Tibial nerve (tissue), 4 donors: ENCODE measurements around the gene RABGGTA. TPM values are rescaled to one million over a fixed set of nuclear protein-coding genes. Genes with fewer than 3 reads are reported as not detected.

Experiments
- DNase-seq, 2 donors: peaks; one replicate each; pipeline ENCODE4 v3.0.0-alpha.2; 2019; ENCODE audit warnings: low spot score in 2 of 2
- H3K27ac ChIP-seq, 4 donors: fragments of 200-600 bp; sonication (generic) in 3 of 4; one replicate each; pipeline ENCODE4 v1.5.1; 2017 to 2019; ENCODE audit warnings: mild to moderate bottlenecking in 1 of 4
- H3K27me3 ChIP-seq, 2 donors: fragments of 200-600 bp; sonication (generic) in 1 of 2; one replicate each; pipeline versions ENCODE4 v1.5.1 to v1.6.0; 2017 to 2019
- H3K36me3 ChIP-seq, 3 donors: fragments of 200-600 bp; sonication (generic); one replicate each; pipeline ENCODE4 v1.5.1; 2018 to 2019
- H3K4me1 ChIP-seq, 4 donors: fragments of 200-600 bp; sonication (generic) in 3 of 4; one replicate each; pipeline ENCODE4 v1.5.1; 2017 to 2019
- H3K4me3 ChIP-seq, 4 donors: fragments of 200-600 bp; sonication (generic) in 3 of 4; one replicate each; pipeline ENCODE4 v1.5.1; 2017 to 2019; ENCODE audit warnings: mild to moderate bottlenecking in 1 of 4, moderate library complexity in 1 of 4
- H3K9me3 ChIP-seq, 4 donors: fragments of 200-600 bp; sonication (generic) in 3 of 4; one replicate each; pipeline ENCODE4 v1.5.1; 2017 to 2019
- CTCF ChIP-seq, 5 experiments: fragments of 200-600 bp in 3 of 5; fragments of 450-650 bp in 2 of 5; sonication (generic) in 3 of 5; IDR thresholded peaks; one replicate each; pipeline ENCODE4 v1.5.1; 2016 to 2019; ENCODE audit warnings: antibody characterized with exemption in 5 of 5, mild to moderate bottlenecking in 3 of 5, moderate library complexity in 2 of 5
- EP300 ChIP-seq, 2 donors: sonication (generic); formaldehyde crosslinking; IDR thresholded peaks; one replicate each; pipeline ENCODE4 v1.6.1; 2017; ENCODE audit warnings: antibody characterized with exemption in 2 of 2, mild to moderate bottlenecking in 1 of 2
- POLR2A ChIP-seq, 2 donors: fragments of 450-650 bp; IDR thresholded peaks; one replicate each; pipeline ENCODE4 v1.6.1; 2017; ENCODE audit warnings: antibody characterized with exemption in 2 of 2, mild to moderate bottlenecking in 2 of 2, moderate library complexity in 2 of 2
- WGBS, 2 donors: methylation state at CpG; one replicate each; pipeline ENCODE4 v1.1.5; 2018; 5-methylcytosine and 5-hydroxymethylcytosine counted together
- total RNA-seq, 4 donors: library from RNA; depleted of rRNA; stranded (reverse); fragments of >200 nt; gene quantifications; one replicate each; pipeline ENCODE4 v1.1.0, GENCODE V29; 2016

The RABGGTA gene
- total RNA-seq, 4 donors from 2014 or later = 36.5 to 68.4 (median 42.9) TPM

GRCh38 chr14:24308342-24309124 is 37.1 kb upstream of the RABGGTA start:
- Histone ChIP-seq H3K27ac (no peak overlapping the region), H3K4me1 (peaks cover 0 to 52% (median 24%) of the 10 kb centered on the region in 4 donors)
- WGBS, 2 donors = 80 to 85% methylated on average over 7 of the region's 7 CpGs

GRCh38 chr14:24307575-24308341 is 36.4 kb upstream of the RABGGTA start, which contains the start of gene CIDEB:
Gene CIDEB (minus strand): TSS chr14:24307977. CDS start chr14:24307858, 119 bp downstream.
- 58 to 63% methylated on average over 6 of the region's 6 CpGs for WGBS, 2 donors
- DNase-seq = peak in 1 of 2 donors; percentile 79

More at GRCh38 chr14:24308342-24309124, 37.1 kb upstream of the RABGGTA start:
- no peaks in the 10 kb centered on the region for H3K27me3 ChIP-seq
- H3K4me3 ChIP-seq = no peak overlapping the region
- no peak for TF ChIP-seq EP300 (IDR thresholded peaks at IDR 0.05)
- TF ChIP-seq CTCF (IDR thresholded peaks at IDR 0.05) = no peak
- TF ChIP-seq POLR2A (IDR thresholded peaks at IDR 0.05) = no peak
- no peaks in the 10 kb centered on the region for H3K9me3 ChIP-seq
- DNase-seq = no peak
- peaks cover 7 to 45% (median 35%) of the 10 kb centered on the region in 3 donors for H3K36me3 ChIP-seq

GRCh38 chr14:24307156-24307574 is 35.8 kb upstream of the RABGGTA start:
- Histone ChIP-seq H3K4me3 (no peak overlapping the region), H3K27me3 (no peaks in the 10 kb centered on the region), H3K36me3 (peaks cover 7 to 59% (median 48%) of the 10 kb centered on the region in 3 donors), H3K4me1 (peaks cover 0 to 43% (median 17%) of the 10 kb centered on the region in 4 donors), H3K9me3 (no peaks in the 10 kb centered on the region), H3K27ac (no peak overlapping the region)
- DNase-seq = no peak
- no peak for TF ChIP-seq CTCF (IDR thresholded peaks at IDR 0.05)
- no peak for TF ChIP-seq POLR2A (IDR thresholded peaks at IDR 0.05)
- no peak for TF ChIP-seq EP300 (IDR thresholded peaks at IDR 0.05)
- 76 to 79% methylated on average over 11 of the region's 11 CpGs for WGBS, 2 donors

More at GRCh38 chr14:24307575-24308341, 36.4 kb upstream of the RABGGTA start, which contains the start of gene CIDEB:
- Histone ChIP-seq H3K27ac (peak within 1 kb of the TSS in 2 of 4 donors; percentile 31 to 38), H3K36me3 (peaks cover 7 to 53% (median 43%) of the 10 kb centered on the region in 3 donors), H3K4me1 (peaks cover 0 to 47% (median 19%) of the 10 kb centered on the region in 4 donors), H3K27me3 (no peaks in the 10 kb centered on the region), H3K4me3 (no peak within 1 kb of the TSS), H3K9me3 (no peaks in the 10 kb centered on the region)
- TF ChIP-seq CTCF (IDR thresholded peaks at IDR 0.05) (peak; percentile 76 to 96 (median 90)), POLR2A (IDR thresholded peaks at IDR 0.05) (no peak), EP300 (IDR thresholded peaks at IDR 0.05) (no peak)

GRCh38 chr14:24304019-24304387 is 32.6 kb upstream of the RABGGTA start:
- H3K27ac ChIP-seq = no peak overlapping the region
- H3K4me3 ChIP-seq = no peak overlapping the region
- WGBS, 2 donors = 94 to 97% methylated on average over 11 of the region's 11 CpGs
- H3K36me3 ChIP-seq = peaks cover 7 to 70% (median 55%) of the 10 kb centered on the region in 3 donors
- H3K9me3 ChIP-seq = no peaks in the 10 kb centered on the region
- no peaks in the 10 kb centered on the region for H3K27me3 ChIP-seq
- TF ChIP-seq CTCF (IDR thresholded peaks at IDR 0.05) (no peak), EP300 (IDR thresholded peaks at IDR 0.05) (no peak), POLR2A (IDR thresholded peaks at IDR 0.05) (no peak)
- peaks cover 0 to 36% (median 8%) of the 10 kb centered on the region in 4 donors for H3K4me1 ChIP-seq
- no peak for DNase-seq
